ENCODE results near the gene EDDM13.
A peak's percentile ranks its signal among the peaks of the same experiment; 100 is the strongest.
"Not testable (repeated sequence)": the region's sequence is repeated elsewhere in the genome, so short reads cannot be mapped to it uniquely, and the experiment has no call there.

EDDM13 gene

DNA sequence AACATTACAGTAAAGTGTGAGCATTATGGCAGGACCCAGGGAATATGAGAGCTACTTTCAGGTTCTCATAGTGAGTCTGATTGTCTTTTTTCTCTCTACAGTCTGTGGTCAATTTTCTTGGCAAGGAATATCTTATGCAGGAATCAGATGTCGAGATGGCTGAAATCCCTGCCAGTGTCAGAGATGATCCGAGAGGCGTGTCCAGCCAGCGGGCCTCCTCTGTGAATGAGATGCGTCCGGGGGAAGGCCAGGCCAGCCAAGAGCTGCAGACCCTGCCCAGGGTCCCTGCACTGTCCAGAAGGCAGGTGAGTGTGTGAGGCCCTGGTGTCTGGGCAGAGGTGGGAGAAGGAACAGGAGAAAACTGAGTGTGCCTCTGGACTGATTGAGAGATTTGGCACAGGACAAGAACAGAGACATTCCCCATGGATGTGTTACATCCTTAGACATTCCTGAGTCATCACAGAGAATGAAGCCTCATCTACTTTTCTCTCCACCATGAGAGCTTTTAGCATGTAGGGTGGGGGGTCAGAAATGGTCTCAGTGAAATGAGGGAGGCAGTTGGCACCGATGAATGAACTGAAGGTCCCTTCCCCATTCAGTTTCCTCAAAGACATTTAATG lies 27.3 kb upstream of the EDDM13 start:
- Histone ChIP-seq H3K4me3 (ENCODE audit: low read length) (no peak overlapping the region), H3K4me2 (ENCODE audit: low read length) (no peak overlapping the region), H3K79me2 (ENCODE audit: control insufficient read depth, low read length) (no peaks in the 10 kb centered on the region), H3K27ac (ENCODE audit: low read depth, low read length) (no peak overlapping the region), H3K9me2 (replicated peaks; ENCODE audit: control insufficient read depth, low read length) (no peaks in the 10 kb centered on the region), H3F3A (ENCODE audit: control insufficient read depth, insufficient read depth) (no peaks in the 10 kb centered on the region), H3K4me1 (ENCODE audit: control insufficient read depth, low read length) (no peaks in the 10 kb centered on the region), H3K27me3 (ENCODE audit: control insufficient read depth, low read length) (no peaks in the 10 kb centered on the region), H4K20me1 (ENCODE audit: control insufficient read depth, insufficient read depth, low read depth, low read length) (no peaks in the 10 kb centered on the region), H3K36me3 (ENCODE audit: control insufficient read depth, low read length) (no peaks in the 10 kb centered on the region), H3K9me3 (ENCODE audit: control insufficient read depth, insufficient read depth, low read length) (no peaks in the 10 kb centered on the region)
- no peak for TF ChIP-seq EZH2phosphoT487 (IDR thresholded peaks at IDR 0.05; ENCODE audit: borderline replicate concordance, low read length)
- TF ChIP-seq, protein P1, sequence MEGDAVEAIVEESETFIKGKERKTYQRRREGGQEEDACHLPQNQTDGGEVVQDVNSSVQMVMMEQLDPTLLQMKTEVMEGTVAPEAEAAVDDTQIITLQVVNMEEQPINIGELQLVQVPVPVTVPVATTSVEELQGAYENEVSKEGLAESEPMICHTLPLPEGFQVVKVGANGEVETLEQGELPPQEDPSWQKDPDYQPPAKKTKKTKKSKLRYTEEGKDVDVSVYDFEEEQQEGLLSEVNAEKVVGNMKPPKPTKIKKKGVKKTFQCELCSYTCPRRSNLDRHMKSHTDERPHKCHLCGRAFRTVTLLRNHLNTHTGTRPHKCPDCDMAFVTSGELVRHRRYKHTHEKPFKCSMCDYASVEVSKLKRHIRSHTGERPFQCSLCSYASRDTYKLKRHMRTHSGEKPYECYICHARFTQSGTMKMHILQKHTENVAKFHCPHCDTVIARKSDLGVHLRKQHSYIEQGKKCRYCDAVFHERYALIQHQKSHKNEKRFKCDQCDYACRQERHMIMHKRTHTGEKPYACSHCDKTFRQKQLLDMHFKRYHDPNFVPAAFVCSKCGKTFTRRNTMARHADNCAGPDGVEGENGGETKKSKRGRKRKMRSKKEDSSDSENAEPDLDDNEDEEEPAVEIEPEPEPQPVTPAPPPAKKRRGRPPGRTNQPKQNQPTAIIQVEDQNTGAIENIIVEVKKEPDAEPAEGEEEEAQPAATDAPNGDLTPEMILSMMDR (IDR thresholded peaks at IDR 0.05; ENCODE audit: low read depth, low read length, poor library complexity, severe bottlenecking) = no peak

DNA sequence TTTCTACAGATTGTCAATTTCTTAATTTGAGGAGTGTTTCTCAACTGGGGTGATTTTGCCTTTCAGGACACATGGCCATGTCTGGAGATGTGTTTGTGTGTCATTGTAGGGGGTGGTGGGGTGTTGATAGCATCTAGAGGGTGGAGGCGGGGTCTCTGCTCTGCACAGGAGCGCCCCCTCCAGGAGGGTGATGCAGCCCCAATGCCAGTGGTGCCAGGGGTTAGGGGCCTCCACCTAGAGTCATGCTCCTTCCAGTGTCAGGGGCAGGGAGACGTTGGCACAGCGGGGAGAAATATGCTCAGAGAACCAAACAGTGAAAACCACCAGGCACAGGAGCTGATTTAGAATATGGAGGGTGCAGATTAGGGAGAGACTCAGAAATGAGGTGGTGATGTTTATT lies 26.8 kb upstream of the EDDM13 start:
- not testable (repeated sequence) for H3K36me3 ChIP-seq (ENCODE audit: control insufficient read depth, low read length); H3K4me1 ChIP-seq (ENCODE audit: control insufficient read depth, low read length); H3F3A ChIP-seq (ENCODE audit: control insufficient read depth, insufficient read depth); H3K4me3 ChIP-seq (ENCODE audit: low read length); H3K27ac ChIP-seq (ENCODE audit: low read depth, low read length); H3K9me2 ChIP-seq (replicated peaks; ENCODE audit: control insufficient read depth, low read length); H3K9me3 ChIP-seq (ENCODE audit: control insufficient read depth, insufficient read depth, low read length); H4K20me1 ChIP-seq (ENCODE audit: control insufficient read depth, insufficient read depth, low read depth, low read length); H3K4me2 ChIP-seq (ENCODE audit: low read length); H3K79me2 ChIP-seq (ENCODE audit: control insufficient read depth, low read length); H3K27me3 ChIP-seq (ENCODE audit: control insufficient read depth, low read length)

DNA sequence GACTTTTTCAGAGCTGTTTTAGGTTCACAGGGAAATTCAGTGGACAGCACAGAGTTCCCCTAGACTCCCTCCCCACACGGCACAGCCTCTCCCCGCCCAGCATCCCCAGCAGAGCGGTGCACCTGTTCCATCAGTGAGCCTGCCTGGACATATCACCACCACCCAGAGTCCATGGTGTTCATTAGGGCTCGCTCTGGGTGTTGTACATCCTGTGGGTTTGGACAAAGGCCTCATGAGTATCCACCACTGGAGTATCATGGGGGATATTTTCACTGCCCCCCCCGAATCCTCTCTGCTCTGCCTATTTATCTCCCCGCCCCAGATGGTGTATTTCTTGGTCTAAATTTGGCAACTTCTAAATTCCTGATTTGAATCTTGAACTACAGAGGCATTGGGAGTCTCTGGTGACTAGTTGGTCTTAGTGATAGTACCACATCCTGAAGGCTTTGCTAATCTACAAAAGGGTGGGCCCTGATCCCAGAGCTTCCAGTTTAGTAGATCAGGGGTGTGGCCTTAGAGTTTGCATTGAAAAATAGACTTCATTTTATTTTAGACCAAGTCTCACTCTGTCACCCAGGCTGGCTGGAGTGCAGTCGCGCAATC lies 23.7 kb upstream of the EDDM13 start:
- not testable (repeated sequence) for H3K27me3 ChIP-seq (ENCODE audit: control insufficient read depth, low read length); H3K9me3 ChIP-seq (ENCODE audit: control insufficient read depth, insufficient read depth, low read length); H3K4me2 ChIP-seq (ENCODE audit: low read length); H3K9me2 ChIP-seq (replicated peaks; ENCODE audit: control insufficient read depth, low read length); H3K4me3 ChIP-seq (ENCODE audit: low read length); H3K27ac ChIP-seq (ENCODE audit: low read depth, low read length); H3K4me1 ChIP-seq (ENCODE audit: control insufficient read depth, low read length); H3K36me3 ChIP-seq (ENCODE audit: control insufficient read depth, low read length); H4K20me1 ChIP-seq (ENCODE audit: control insufficient read depth, insufficient read depth, low read depth, low read length); H3F3A ChIP-seq (ENCODE audit: control insufficient read depth, insufficient read depth); H3K79me2 ChIP-seq (ENCODE audit: control insufficient read depth, low read length)

DNA sequence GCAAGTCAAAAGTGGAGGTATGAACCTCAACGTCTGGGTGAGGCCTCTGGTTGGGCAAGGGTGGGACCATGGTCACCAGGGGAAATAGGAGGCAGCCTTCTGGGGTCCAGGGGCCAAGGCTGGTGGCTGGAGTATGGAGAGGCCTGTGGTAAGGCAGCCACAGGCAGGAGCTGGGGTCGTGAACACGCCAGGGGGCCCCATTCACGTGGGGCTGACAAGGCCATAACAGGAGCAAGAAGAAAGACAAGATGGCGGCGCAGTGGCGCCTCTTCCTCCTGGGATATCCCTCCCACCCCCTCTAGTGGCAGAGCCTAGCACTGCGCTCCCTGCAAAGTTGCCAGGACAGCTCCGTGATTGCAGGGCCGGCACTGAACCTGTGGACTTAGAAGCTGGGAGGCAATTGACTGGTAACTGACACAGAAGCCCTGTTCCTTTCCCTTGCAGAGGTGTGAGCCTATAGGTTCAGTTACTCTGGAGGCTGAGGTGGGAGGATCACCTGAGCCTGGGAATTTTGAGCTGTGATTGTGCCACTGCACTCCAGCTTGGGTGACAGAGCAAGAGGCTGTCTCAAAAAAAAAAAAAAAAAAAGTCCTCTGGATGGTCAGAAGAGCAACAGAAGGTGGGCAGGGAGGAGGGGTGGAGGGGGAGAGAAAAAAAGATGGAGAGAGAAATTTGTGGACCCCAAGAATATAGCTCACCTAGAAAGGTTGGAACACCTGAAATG lies 19.7 kb upstream of the EDDM13 start:
- H3K9me2 ChIP-seq (replicated peaks; ENCODE audit: control insufficient read depth, low read length) = no peaks in the 10 kb centered on the region
- no peaks in the 10 kb centered on the region for H3K36me3 ChIP-seq (ENCODE audit: control insufficient read depth, low read length)
- peaks cover 8% of the 10 kb centered on the region for H3K9me3 ChIP-seq (ENCODE audit: control insufficient read depth, insufficient read depth, low read length)
- no peaks in the 10 kb centered on the region for H4K20me1 ChIP-seq (ENCODE audit: control insufficient read depth, insufficient read depth, low read depth, low read length)
- 0 out of 2 replicates have a peak overlapping the region, but pooled peaks have one; percentile 19 for H3K4me3 ChIP-seq (ENCODE audit: low read length)
- H3K4me1 ChIP-seq (ENCODE audit: control insufficient read depth, low read length) = peaks cover 3% of the 10 kb centered on the region
- no peak overlapping the region for H3K27ac ChIP-seq (ENCODE audit: low read depth, low read length)
- H3F3A ChIP-seq (ENCODE audit: control insufficient read depth, insufficient read depth) = no peaks in the 10 kb centered on the region
- no peaks in the 10 kb centered on the region for H3K79me2 ChIP-seq (ENCODE audit: control insufficient read depth, low read length)
- H3K27me3 ChIP-seq (ENCODE audit: control insufficient read depth, low read length) = no peaks in the 10 kb centered on the region
- TF ChIP-seq, protein P1 (IDR thresholded peaks at IDR 0.05; ENCODE audit: low read depth, low read length, poor library complexity, severe bottlenecking) = peak; percentile 92
- TF ChIP-seq EZH2phosphoT487 (IDR thresholded peaks at IDR 0.05; ENCODE audit: borderline replicate concordance, low read length) = no peak
- H3K4me2 ChIP-seq (ENCODE audit: low read length) = 0 out of 2 replicates have a peak overlapping the region, but pooled peaks have one; percentile 22

Data from DOHH2 (cell line).